Activated CD4-positive, alpha-beta T cell treated with anti-CD3 and anti-CD28 coated beads, Interleukin-10, Interleukin-2, amounts not matched to agents 100 ng/mL and 50 ng/mL, durations not matched to agents 16 hours and 8 hours (primary cell): ENCODE results near the gene FBXL20.
"Not testable (repeated sequence)": the region's sequence is repeated elsewhere in the genome, so short reads cannot be mapped to it uniquely, and the experiment has no call there.

ENCODE experiments used
- DNase-seq: peaks from one replicate; pipeline ENCODE4 v3.0.0-alpha.2; 2020

The FBXL20 gene

GRCh38 chr17:39380144-39380543, 21.3 kb downstream of the FBXL20 start:
- peak; percentile 13 for DNase-seq

- no peak for DNase-seq
Observed at GRCh38 chr17:39376434-39376833, 25.0 kb downstream of the FBXL20 start.

- not testable (repeated sequence) for DNase-seq
Observed at GRCh38 chr17:39367805-39368204, 33.6 kb downstream of the FBXL20 start.

- DNase-seq = no peak
Observed at GRCh38 chr17:39365872-39366271, 35.6 kb downstream of the FBXL20 start.

GRCh38 chr17:39365242-39365641, 36.2 kb downstream of the FBXL20 start:
- no peak for DNase-seq

GRCh38 chr17:39364236-39365025, 37.0 kb downstream of the FBXL20 start:
- no peak for DNase-seq

GRCh38 chr17:39361064-39361463, 40.4 kb downstream of the FBXL20 start:
- DNase-seq = no peak

- DNase-seq = no peak
Observed at GRCh38 chr17:39360537-39360936, 40.9 kb downstream of the FBXL20 start.

GRCh38 chr17:39359994-39360393, 41.4 kb downstream of the FBXL20 start:
- DNase-seq = no peak

GRCh38 chr17:39357986-39358385, 43.4 kb downstream of the FBXL20 start:
- no peak for DNase-seq

- DNase-seq = no peak
Observed at GRCh38 chr17:39357488-39357887, 43.9 kb downstream of the FBXL20 start.

GRCh38 chr17:39352986-39353385, 48.4 kb downstream of the FBXL20 start:
- DNase-seq = no peak

- DNase-seq = no peak
Observed at GRCh38 chr17:39352511-39352910, 48.9 kb downstream of the FBXL20 start.

GRCh38 chr17:39351508-39351907, 49.9 kb downstream of the FBXL20 start:
- no peak for DNase-seq

GRCh38 chr17:39349246-39349645, 52.2 kb downstream of the FBXL20 start:
- no peak for DNase-seq

GRCh38 chr17:39346863-39347262, 54.6 kb downstream of the FBXL20 start:
- DNase-seq = not testable (repeated sequence)

- DNase-seq = no peak
Observed at GRCh38 chr17:39341541-39341940, 59.9 kb downstream of the FBXL20 start.

GRCh38 chr17:39340731-39341130, 60.7 kb downstream of the FBXL20 start:
- DNase-seq = no peak

- DNase-seq = no peak
Observed at GRCh38 chr17:39339272-39339671, 62.2 kb downstream of the FBXL20 start.

GRCh38 chr17:39337649-39338048, 63.8 kb downstream of the FBXL20 start:
- not testable (repeated sequence) for DNase-seq

GRCh38 chr17:39335704-39336223, 65.7 kb downstream of the FBXL20 start:
- DNase-seq = no peak

GRCh38 chr17:39334008-39334744, 67.2 kb downstream of the FBXL20 start:
- not testable (repeated sequence) for DNase-seq

GRCh38 chr17:39332092-39332491, 69.3 kb downstream of the FBXL20 start:
- DNase-seq = no peak

GRCh38 chr17:39328815-39329214, 72.6 kb downstream of the FBXL20 start:
- no peak for DNase-seq
